AML-193 (cell line): ENCODE data around the gene ATXN2L.
"Not testable (repeated sequence)": the region's sequence is repeated elsewhere in the genome, so short reads cannot be mapped to it uniquely, and the experiment has no call there.

ENCODE experiments used
- DNase-seq, 2 experiments: peaks; one replicate each; lab custom pipeline; 2025; lab: John Stamatoyannopoulos, UW

ATXN2L gene

DNA sequence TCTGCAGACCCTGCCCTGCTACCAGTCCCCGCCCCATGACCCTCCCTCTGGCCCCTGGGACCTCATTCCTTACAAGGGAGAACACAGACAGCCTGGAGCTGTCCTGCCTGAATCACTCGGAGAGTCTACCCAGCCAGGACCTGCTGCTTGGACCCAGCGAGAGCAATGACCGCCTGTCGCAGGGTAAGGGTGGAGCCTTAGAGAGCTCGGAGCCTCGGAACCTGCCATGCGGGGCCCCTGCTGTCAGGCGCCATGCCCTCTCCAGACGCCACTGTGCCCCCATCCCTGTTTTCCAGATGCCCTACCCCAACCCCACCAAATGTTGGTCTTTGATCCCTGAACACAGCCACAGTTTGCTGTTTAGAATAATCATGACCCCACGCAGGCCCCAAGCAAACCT, 46.4 kb downstream of the ATXN2L start:
- no peak for DNase-seq

DNA sequence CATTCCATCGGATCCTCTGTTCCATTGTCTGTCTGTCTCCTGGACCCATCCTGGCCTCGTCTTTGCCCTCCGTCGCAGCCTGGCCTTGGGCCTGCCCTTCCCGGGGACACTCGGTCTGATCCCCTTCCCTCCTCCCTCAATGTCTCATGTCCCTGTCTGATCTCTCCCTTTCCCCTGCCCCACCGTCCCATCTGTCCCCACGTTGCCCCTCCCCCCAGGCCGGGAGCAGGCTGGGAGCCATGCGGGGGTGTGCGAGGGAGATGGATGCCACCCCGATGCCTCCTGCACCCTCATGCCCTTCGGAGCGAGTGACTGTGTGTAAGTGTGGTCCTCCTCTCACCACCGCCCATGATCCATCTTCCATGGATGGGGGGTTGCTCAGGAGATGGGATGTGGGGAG, 50.2 kb downstream of the ATXN2L start:
- no peak for DNase-seq

DNA sequence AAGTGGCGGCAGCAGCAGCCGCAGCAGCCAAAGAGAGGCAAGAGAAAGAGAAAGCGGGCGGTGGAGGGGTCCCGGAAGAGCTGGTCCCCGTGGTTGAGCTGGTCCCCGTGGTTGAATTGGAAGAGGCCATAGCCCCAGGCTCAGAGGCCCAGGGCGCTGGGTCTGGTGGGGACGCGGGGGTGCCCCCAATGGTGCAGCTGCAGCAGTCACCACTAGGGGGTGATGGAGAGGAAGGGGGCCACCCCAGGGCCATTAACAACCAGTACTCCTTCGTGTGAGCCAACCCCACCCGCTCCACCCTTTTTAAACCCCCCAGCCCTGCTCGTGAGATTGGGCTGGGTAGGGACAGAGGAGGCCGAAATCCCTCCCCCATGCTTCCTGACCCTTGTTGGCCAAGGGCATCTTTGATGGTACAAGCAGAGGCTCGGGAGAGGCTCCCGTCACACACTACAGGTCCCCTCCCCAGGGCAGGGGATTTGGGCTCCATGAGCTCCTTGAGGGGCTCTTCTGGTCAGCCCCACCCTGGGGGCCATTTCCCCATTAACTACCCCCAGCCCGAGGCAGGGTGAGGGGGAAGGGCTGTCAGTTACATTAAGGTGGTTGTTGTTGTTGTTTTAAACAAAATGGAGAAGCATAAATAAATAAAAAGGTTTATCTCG, 50.9 kb downstream of the ATXN2L start:
- peak; percentile 1 to 8 for DNase-seq

DNA sequence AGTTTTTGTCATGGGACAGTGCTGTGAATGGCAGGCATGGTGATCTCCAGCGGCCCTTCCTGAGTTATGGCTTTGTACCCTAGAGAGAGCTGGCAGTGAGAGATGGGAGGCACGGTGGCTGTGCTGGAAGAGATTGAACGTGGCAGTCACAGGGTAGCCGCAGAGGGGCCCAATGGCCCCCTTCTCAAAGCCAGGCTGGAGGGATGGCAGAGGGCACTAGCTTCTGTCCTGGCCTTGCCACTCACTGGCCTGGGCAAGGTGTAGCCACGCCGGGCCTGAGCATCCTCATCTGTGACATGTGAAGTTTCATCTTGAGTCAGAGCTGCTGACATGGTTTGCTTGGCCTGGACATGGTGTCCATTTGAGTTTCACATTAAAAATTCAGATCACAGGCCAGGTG, 51.6 kb downstream of the ATXN2L start:
- DNase-seq = no peak

DNA sequence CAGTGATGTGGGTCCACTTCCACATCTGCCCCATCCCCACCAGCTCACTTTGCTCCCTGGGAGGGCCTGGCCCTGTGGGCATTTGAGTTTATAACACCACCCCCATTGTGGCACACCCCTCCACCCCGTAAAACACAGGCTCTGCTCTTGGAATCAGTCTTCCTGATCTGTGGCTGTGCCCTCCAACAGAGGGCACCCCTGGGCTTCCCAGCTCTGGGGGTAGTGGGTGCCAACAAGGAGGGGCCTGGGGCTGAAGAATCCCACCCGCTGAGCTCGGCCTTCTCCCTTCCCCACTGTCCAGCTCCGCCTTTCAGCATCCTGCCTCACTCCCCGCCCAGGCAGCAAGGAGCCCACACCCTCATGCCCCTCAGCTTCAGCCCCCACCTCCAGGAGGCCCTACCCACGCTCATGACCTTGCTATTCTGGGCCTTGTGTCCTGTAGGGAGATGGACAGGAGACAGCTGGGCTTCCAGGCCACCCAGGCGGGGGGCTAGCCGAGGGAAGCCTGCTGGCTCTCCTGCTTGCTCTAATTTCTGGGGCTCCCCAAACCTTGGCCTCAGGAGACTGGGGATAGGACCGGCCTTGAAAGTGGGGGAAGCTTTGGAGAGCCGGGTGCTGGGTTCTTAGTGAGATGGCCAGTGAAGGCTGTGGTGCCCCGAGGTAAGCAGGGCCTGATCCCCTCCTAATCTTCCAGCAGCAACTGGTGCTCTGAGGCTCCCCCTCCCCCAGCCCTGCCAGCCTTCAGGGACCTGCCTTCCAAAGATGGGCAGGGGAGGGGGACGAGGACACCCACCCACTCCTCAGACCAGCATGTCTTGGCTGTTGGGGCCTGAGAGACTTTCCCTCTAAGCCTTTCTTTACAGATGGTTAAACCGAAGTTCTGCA, 52.6 kb downstream of the ATXN2L start:
- DNase-seq = no peak

DNA sequence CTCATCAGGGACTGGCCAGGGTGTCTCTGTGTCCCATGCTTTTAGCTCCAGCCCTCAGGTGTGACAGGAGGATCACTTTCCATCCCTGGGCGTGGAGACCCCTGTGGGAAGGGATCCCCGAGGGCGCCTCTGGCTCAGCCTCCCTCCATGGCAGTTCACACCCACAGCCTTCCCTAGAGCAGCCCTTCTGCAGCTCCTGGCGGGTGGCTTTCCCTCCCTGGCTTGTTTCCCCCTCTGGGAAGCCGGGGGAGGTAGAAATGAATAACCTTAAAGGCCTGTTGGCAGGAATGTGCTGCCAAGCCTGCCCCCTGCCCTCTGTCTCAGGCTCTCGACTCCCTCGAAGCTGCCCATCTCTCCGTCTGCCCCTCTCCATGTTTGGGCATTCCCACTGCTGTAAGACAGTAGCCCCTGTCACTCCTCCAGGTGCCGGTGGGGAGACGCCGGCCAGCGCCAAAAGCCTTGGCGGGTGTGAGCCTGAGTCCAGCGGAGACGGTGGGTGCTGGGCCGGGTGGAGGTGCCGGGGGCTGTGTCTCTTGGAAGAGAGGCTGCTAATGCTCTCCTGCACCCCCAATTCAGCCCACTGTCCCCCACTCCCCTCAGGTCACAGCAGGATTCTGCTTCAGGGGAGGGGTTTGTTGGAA, 53.3 kb downstream of the ATXN2L start:
- DNase-seq = no peak

DNA sequence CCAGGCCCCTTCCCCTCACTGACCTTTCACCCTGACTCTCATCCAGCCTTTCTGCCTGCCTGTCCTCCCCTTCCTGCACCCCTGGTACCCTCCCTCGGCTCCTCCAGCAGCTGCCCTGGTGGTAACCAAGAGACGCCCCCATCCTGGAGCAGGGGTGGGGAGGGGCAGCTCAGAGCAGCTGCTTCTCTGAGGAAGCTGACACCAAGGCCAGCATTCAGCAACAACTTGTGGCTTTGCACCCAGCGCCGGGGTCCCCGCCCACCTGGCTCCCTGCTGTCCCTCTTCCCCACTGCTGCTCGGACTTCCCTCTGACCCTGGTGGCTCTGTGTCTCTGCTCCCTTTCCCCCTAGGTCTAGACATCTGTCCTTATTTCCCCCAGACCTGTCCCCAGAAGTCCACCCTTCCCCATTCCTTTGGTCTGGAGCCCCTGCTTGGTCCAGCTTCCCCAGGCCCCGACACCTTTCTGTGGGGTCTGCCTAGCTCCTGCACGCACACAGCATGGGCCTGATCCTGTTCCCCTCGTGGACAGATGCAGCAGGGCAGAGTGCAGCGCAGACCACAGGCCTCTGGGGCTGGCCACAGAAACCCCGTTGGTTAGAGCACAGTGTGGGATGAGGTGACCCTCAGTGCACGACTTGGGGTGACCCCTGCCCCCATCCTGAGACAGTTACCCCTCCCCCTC, 54.3 kb downstream of the ATXN2L start:
- no peak for DNase-seq

DNA sequence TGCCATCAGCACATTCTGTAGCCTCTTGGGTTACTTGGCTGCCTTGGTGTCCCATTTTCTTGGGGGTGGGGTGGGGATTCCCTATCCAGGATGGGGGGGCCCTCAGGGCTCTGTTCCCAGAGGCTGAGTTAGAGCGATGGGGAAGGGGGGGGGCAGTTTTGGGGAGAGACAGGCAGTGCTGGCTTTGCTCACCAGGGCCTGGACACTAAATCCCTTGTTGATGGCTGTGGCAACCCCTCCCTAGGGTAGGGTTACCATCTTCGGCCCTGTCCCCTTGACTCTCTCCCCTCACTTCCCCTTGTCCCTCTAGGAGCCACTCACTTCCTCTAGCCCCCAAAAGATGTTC, 54.8 kb downstream of the ATXN2L start:
- DNase-seq = no peak

DNA sequence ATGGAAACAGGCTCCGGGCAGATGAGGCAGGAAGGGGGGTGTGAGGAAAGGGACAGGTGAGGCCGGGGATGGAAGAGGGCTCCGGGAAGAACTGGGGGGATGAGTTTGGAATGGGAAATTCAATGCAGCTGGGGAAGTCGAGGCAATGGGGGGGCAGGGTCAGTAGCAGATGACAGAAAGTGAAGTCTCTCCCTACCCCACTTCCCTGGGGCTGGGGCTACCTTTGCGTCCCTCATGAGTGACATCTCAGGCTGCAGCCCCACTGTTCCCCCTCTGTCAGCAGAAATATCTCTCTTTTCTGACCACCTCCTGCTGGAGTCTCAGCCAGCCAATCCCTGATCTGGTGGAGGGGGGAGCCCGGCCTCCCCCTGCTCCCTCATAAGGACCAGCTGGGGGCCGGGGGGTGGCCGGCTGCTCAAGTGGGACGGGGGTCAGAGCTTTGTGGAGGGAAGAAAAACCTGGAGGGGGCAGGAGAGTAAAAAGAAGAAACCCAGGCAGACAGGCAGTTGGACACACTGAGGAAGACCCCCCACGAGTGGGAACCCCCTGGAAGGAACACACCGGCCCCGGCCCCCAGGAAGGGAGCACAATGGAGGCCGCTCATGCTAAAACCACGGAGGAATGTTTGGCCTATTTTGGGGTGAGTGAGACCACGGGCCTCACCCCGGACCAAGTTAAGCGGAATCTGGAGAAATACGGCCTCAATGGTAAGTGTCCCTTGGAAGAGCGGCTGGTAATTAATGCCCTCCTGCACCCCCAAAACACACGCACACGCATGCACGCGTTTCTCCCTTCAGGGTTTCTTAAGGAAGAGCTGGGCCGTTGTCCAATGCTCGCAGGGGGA, 55.5 kb downstream of the ATXN2L start, which contains the start of gene ATP2A1:
TSS of gene ATP2A1 (plus strand) at position 406 of the 844 bp plus-strand sequence. CDS start at position 590, 184 bp downstream.
- no peak for DNase-seq

DNA sequence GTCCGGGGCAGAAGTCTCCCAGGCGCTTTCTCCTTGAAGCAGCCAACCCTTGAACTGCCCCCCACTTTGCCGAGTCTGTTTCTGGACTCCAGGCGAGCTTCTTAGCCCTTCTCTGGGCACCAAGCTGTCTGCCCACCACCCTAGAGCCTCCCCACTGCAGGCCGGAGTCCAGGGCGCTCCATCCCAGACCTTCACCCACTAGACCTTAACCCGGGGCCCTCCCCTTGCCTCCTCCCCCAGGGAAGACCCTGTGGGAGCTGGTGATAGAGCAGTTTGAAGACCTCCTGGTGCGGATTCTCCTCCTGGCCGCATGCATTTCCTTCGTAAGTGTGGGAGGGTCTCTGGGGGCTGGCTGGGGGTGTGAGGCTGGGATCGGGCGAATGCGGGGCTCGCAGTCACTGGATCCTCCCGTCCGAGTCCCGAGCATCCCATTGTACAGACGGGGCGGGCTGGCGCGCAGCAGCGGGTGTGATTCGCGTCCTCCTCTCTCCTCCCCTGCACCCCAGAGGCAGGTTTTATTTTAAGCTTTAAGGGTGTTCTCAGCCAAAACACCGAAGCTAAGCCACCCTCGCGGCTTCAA, 56.6 kb downstream of the ATXN2L start:
- DNase-seq = peak in 1 of 2 experiments; percentile 27

DNA sequence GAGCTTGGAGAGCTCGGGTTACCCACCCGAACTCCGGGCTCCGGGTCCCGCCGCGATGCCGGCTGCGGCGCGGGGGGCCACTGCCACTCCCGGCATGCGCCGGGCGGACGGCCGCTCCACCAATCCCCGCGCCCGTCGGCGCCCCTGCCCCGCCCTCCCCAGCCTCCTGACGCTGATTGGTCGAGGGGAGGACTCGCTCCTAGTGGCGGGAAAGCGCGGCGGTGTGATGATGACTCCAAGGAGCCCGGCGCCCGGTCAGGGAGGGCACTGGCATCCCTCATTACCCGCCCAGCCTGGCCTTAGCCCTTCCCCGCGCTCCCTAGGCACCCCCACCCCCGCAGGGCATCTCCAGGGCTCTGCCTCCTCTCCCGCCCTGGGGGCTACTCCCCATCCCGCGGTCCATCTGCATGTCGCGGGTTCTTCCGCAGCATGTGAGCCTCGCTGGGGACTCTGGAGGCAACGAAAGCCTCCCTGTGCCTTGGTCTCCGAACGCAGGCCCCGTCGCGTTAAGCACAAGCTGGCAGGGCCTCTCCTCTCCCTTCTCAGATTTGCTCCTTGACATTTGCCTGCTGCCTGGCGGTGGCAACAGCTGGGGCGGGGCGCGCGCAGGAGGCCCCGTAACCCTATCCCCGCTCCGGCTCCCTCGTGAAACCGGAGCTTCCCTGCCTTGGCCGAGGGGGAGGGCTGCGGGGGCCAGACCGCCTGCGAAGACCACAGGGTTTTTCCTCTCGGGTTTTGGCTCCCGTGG, 57.2 kb downstream of the ATXN2L start:
- peak; percentile 69 to 71 for DNase-seq

DNA sequence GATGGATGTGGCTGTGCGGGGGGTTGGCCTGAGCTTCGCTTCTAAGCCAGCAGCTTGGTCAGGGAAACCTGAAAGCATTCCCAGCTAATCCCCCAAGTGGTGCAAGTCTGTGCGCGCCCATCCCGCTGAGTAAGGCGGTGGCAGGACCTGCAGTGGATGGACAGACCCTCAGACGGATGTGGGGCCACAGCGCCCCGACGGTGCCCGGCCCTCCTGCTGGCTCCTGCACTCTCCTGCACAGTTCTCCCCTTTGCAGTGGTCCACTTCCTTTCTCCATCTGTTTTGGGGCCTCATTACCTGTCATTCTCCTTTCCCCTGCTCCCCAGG, 57.8 kb downstream of the ATXN2L start:
- DNase-seq = no peak

DNA sequence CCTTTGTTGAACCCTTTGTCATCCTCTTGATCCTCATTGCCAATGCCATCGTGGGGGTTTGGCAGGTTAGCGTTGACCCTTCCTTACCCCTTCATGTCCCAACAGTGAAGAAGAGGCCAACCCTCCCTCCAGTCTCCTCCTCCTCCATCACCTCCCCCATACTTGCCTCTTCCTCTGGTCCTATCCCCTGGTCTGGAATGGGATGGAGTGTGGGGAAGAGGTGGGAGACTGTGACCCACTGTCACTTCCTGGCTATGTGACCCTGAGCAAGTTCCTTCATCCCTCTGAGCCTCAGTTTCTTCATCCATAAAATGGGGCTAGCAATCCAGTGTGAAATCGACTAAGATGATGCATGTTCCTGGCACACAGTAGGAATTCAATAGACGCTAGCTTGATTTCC, 58.2 kb downstream of the ATXN2L start:
- no peak for DNase-seq

DNA sequence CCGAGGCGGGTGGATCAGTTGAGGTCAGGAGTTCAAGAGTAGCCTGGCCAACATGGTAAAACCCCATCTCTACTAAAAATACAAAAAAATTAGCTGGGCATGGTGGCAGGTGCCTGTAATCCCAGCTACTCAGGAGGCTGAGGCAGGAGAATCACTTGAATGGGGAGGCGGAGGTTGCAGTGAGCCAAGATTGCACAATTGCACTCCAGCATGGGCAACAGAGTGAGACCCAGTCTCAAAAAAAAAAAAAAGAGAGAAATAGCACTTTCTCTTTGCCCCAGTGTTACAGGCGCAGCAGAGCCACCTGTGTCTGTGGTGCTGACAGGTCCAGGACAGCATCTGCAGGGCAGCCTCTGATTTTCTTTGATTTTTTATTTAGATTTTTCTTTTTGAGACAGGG, 58.8 kb downstream of the ATXN2L start:
- not testable (repeated sequence) for DNase-seq

DNA sequence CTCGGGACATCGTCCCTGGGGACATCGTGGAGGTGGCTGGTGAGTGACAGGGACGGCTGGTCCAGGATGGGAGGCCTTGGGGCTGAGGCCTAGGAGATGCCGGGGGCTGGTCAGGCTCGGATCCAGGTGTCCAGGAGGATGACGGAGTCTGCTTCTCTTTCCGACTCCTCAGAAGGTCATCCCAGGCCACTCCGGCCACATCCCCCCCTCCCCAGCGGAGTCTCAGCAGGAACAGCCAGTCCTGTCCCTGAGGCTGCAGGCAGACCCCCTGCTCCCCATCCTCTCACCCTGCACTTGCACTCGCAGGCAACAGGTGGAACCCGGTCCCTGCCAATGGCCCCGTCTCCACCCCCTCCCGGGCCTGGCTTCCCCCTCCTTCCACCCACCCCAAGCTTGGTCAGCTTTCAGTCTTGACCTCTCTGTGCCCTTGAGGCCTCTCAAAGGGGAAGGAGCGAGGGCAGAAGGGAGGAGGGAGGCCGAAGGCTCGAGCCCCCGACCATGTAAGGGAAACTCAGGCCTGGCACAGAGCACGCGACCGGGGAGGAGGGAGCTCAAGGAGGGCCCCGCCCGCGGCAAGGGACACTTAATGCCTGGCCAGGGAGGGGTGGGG, 59.9 kb downstream of the ATXN2L start:
- no peak for DNase-seq

DNA sequence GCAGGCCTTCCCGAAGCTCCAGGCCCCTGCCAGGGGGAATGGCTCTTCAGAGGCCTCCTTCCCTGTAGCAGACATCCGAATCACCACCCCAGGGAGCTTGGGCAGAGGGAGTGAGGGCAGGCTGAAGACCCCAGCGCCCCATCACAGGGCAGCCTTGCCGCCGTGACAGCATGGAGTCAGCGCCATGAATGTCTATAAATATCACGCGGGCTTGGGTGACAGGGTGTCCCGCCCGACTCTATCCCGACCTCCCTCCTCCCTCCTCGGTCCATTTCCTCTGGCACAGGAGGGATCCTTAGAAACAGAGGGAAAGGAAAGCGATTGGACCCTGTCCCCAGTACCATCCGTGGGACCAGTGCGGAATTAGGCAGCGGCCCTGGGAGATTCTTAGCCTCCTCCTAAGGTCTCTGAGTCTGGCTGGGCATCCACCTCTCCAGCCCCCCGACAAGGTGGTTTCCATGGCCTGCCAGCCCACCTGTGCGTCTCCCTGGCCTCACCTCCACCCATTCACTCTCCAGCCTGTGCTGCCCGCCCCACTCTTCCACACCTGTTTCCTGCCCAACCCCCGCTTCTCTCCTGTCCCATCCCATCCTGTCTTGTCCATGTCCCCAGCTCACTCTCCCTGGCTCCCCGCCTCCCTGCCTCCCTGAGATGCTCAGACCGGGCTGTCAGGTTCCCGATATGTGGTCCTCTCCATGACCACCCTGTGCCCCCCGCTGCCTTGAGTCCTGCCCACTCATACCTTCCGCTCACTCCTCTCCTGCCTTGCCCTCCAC, 60.6 kb downstream of the ATXN2L start:
- no peak for DNase-seq

DNA sequence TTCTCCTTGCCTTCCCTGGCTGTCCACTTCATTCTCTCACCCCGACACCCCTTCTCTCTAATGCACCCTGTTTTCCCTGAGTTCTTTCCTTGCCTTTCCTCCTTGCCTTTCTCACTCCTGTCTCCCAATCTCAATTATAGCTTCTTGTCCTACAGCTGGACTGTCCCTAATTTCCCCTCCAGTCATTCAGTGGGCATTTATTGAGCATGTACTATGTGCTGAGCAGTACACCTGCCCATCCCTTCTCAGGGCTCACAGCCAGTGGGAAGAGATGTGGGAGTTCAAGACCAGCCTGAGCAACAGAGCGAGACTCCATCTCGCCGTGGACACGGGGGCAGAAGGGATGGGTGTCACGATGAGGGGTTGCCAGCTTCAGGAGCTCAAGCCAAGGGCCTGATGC, 61.2 kb downstream of the ATXN2L start:
- DNase-seq = no peak
